ENCODE data around the gene TNS1.

TNS1 gene

DNA sequence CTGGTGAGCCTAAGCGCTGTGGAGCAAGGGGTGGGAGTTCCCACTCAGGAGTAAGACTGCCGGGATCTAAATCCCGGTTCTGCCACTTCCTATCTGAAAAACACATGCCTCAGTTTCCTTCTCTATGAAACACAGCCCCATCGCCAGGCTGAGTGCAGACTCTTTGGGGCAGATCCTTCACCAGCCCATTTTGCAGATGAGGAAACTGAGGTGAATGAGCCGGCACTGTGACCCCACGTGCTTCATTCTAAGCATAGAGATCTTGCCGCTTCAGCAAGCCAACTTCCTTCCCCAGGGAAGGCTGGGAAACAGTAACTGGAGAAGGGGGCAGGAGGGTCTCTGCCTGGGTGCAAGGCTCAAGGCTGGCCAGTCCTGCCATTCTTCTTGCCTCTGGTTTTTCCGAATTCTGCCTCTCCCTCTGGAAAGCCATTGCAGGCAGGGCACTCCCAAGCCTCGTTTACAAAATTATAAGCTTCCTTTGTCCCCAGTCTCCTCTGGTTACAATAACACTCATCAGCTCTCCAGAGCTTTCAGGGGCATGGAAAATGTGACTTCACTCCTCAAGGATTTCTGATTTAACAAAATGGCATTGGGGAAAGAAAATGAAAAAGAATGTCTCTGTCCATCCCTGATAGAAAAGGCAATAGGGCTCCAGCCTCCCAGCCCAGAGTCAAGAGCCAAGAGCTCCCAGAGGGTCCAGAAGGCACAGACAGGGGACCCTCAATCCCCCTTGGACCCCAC lies 249.2 kb downstream of the TNS1 start:
- no peak for DNase-seq

DNA sequence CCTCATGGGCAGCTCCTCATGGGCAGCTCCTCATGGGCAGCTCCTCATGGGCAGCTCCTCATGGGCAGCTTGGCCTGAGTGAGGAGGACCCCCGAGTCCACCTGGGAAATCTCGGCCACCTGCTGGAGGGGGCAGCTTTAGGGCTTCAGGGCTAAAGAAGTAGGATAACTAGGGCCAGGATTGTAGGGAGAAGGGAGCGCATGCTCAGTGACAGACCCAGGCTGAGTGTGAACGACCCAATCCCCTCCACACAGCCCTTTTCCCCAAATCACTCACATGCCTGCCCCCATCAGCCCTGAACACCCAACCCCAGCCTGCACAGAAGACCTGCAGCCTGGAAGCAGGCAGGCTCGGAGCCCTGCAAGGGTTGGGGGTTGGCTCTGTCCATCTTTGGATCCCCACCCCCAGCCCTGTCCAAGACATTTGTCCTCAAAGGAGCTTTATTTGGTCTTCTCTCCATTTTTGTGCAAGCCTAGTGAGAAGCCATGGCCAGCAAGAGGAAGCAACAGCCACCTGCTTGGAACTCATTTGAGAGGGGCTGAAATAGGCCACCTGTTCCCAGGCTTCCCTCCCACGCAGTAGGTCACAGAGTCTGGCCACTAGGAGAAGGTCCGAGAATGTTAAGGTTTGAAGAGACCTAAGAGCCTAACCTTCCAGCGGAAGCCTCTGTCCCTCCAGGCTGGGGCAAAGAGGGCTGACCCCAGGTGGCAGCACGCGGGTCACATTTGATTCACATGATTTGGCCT lies 249.9 kb downstream of the TNS1 start:
- no peak for DNase-seq

GRCh38 chr2:217751952-217752351 lies 250.8 kb downstream of the TNS1 start:
- no peak for DNase-seq

GRCh38 chr2:217751192-217751591 lies 251.6 kb downstream of the TNS1 start:
- DNase-seq = no peak

All from Kasumi-1 (cell line).